Loucy (cell line): ENCODE results near the gene CYFIP2.

Source experiments
- EZH2phosphoT487 ChIP-seq: fragments of 200-600 bp; IDR thresholded peaks from 2 replicates; pipeline ENCODE4 v1.6.1; 2018; ENCODE audit warnings: antibody characterized with exemption, mild to moderate bottlenecking, moderate library complexity, borderline replicate concordance
- TF ChIP-seq, protein P1 (sequence below): fragments of 200-600 bp; sonication (generic); conservative IDR thresholded peaks from 2 replicates; pipeline ENCODE4 v1.5.1; 2014; ENCODE audit warnings: mild to moderate bottlenecking, antibody characterized with exemption, low read length

DNA sequence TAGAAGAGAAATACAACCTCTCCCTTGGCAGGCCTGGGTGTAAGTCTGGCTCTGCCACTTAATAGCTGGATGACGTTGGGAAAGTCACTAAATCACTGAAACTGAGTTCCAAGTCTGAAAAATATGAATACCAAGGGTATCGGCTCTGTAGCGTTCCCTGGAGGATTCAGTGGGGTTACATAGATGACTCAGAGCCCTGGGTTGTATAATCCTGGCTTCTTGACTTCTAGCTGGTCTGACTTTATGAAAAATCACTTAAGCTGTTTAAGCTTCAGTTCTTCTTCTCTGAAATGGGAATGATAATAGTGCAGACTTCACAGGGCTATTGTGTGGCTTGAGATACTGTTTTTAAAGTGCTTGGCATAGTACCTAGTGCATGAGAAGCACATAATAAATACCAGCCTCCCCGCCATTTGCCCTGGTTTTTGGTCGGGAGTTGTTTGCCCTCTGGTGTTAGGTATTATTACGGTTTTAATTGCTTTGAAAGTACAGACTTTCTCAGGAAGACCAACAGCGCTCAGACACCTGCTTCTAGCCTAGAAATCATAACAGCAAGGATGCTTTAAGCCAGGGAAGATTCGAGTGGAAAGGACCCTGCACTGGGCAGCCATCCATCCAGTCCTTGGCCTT lies 43.0 kb downstream of the CYFIP2 start:
- TF ChIP-seq, protein P1, sequence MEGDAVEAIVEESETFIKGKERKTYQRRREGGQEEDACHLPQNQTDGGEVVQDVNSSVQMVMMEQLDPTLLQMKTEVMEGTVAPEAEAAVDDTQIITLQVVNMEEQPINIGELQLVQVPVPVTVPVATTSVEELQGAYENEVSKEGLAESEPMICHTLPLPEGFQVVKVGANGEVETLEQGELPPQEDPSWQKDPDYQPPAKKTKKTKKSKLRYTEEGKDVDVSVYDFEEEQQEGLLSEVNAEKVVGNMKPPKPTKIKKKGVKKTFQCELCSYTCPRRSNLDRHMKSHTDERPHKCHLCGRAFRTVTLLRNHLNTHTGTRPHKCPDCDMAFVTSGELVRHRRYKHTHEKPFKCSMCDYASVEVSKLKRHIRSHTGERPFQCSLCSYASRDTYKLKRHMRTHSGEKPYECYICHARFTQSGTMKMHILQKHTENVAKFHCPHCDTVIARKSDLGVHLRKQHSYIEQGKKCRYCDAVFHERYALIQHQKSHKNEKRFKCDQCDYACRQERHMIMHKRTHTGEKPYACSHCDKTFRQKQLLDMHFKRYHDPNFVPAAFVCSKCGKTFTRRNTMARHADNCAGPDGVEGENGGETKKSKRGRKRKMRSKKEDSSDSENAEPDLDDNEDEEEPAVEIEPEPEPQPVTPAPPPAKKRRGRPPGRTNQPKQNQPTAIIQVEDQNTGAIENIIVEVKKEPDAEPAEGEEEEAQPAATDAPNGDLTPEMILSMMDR = no peak
- TF ChIP-seq EZH2phosphoT487 = no peak
